HepG2 (cell line): ENCODE data around the gene SLX9.

Experiments
- FOXM1 ChIP-seq: sonication (generic); formaldehyde crosslinking; IDR thresholded peaks from 2 replicates; pipeline ENCODE4 v1.5.0; 2020; ENCODE audit warnings: missing genetic modification reagents
- NR1H2 ChIP-seq: sonication (generic); formaldehyde crosslinking; IDR thresholded peaks from 2 replicates; pipeline ENCODE4 v1.8.1; 2022; ENCODE audit warnings: low read depth, missing genetic modification reagents, borderline replicate concordance
- ZBTB44 ChIP-seq: sonication (generic); formaldehyde crosslinking; IDR thresholded peaks from 2 replicates; pipeline ENCODE4 v1.4.0; 2020; ENCODE audit warnings: missing genetic modification reagents
- TF ChIP-seq, protein P1 (sequence below), 2 experiments: IDR thresholded peaks; 2 replicates each; pipeline ENCODE4 v1.6.1; 2011 to 2012; ENCODE audit warnings: low read length in 2 of 2, borderline replicate concordance in 1 of 2, low read depth in 1 of 2, mild to moderate bottlenecking in 1 of 2, moderate library complexity in 1 of 2
- TF ChIP-seq, protein P2 (sequence below), 2 experiments: sonication (generic) in 1 of 2; formaldehyde crosslinking in 1 of 2; IDR thresholded peaks; 2 replicates each; pipeline versions ENCODE4 v1.4.0 to v1.6.1; 2018 to 2020; ENCODE audit warnings: missing genetic modification reagents in 2 of 2, borderline replicate concordance in 1 of 2, low read depth in 1 of 2, mild to moderate bottlenecking in 1 of 2, missing biosample characterization in 1 of 2
- TF ChIP-seq, protein P3 (sequence below): sonication (generic); formaldehyde crosslinking; IDR thresholded peaks from 2 replicates; pipeline ENCODE4 v1.5.0; 2020; ENCODE audit warnings: mild to moderate bottlenecking, missing genetic modification reagents, moderate library complexity

GRCh38 chr21:44947111-44947929 lies 7.5 kb downstream of the SLX9 start:
- TF ChIP-seq, protein P1, sequence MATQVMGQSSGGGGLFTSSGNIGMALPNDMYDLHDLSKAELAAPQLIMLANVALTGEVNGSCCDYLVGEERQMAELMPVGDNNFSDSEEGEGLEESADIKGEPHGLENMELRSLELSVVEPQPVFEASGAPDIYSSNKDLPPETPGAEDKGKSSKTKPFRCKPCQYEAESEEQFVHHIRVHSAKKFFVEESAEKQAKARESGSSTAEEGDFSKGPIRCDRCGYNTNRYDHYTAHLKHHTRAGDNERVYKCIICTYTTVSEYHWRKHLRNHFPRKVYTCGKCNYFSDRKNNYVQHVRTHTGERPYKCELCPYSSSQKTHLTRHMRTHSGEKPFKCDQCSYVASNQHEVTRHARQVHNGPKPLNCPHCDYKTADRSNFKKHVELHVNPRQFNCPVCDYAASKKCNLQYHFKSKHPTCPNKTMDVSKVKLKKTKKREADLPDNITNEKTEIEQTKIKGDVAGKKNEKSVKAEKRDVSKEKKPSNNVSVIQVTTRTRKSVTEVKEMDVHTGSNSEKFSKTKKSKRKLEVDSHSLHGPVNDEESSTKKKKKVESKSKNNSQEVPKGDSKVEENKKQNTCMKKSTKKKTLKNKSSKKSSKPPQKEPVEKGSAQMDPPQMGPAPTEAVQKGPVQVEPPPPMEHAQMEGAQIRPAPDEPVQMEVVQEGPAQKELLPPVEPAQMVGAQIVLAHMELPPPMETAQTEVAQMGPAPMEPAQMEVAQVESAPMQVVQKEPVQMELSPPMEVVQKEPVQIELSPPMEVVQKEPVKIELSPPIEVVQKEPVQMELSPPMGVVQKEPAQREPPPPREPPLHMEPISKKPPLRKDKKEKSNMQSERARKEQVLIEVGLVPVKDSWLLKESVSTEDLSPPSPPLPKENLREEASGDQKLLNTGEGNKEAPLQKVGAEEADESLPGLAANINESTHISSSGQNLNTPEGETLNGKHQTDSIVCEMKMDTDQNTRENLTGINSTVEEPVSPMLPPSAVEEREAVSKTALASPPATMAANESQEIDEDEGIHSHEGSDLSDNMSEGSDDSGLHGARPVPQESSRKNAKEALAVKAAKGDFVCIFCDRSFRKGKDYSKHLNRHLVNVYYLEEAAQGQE (IDR thresholded peaks at IDR 0.05; ENCODE audit: borderline replicate concordance in 1 of 2, low read depth in 1 of 2, low read length in 2 of 2): no peak
- TF ChIP-seq ZBTB44 (CRISPR knock-in tag) (no peak), NR1H2 (CRISPR knock-in tag) (no peak), FOXM1 (no peak)
- TF ChIP-seq, protein P2, sequence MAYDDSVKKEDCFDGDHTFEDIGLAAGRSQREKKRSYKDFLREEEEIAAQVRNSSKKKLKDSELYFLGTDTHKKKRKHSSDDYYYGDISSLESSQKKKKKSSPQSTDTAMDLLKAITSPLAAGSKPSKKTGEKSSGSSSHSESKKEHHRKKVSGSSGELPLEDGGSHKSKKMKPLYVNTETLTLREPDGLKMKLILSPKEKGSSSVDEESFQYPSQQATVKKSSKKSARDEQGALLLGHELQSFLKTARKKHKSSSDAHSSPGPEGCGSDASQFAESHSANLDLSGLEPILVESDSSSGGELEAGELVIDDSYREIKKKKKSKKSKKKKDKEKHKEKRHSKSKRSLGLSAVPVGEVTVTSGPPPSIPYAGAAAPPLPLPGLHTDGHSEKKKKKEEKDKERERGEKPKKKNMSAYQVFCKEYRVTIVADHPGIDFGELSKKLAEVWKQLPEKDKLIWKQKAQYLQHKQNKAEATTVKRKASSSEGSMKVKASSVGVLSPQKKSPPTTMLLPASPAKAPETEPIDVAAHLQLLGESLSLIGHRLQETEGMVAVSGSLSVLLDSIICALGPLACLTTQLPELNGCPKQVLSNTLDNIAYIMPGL (CRISPR knock-in tag; IDR thresholded peaks at IDR 0.05; ENCODE audit: borderline replicate concordance in 1 of 2, low read depth in 1 of 2): no peak
- TF ChIP-seq, protein P3, sequence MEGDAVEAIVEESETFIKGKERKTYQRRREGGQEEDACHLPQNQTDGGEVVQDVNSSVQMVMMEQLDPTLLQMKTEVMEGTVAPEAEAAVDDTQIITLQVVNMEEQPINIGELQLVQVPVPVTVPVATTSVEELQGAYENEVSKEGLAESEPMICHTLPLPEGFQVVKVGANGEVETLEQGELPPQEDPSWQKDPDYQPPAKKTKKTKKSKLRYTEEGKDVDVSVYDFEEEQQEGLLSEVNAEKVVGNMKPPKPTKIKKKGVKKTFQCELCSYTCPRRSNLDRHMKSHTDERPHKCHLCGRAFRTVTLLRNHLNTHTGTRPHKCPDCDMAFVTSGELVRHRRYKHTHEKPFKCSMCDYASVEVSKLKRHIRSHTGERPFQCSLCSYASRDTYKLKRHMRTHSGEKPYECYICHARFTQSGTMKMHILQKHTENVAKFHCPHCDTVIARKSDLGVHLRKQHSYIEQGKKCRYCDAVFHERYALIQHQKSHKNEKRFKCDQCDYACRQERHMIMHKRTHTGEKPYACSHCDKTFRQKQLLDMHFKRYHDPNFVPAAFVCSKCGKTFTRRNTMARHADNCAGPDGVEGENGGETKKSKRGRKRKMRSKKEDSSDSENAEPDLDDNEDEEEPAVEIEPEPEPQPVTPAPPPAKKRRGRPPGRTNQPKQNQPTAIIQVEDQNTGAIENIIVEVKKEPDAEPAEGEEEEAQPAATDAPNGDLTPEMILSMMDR (CRISPR knock-in tag): no peak
